HepG2 (cell line): ENCODE data around the gene IQCE. TPM values are rescaled to one million over a fixed set of nuclear protein-coding genes. Genes with fewer than 3 reads are reported as not detected.

Experiments
- AKAP8 ChIP-seq: sonication (generic); formaldehyde crosslinking; IDR thresholded peaks from 2 replicates; pipeline ENCODE4 v1.5.1; 2020; ENCODE audit warnings: mild to moderate bottlenecking, missing genetic modification reagents
- EZH2 ChIP-seq: conservative IDR thresholded peaks from 2 replicates; pipeline ENCODE4 v1.6.1; 2012; ENCODE audit warnings: mild to moderate bottlenecking, low read depth, low read length, moderate library complexity
- FIP1L1 ChIP-seq: fragments of 200-400 bp; formaldehyde crosslinking; IDR thresholded peaks from 2 replicates; pipeline ENCODE4 v1.6.1; 2018; ENCODE audit warnings: low read depth, mild to moderate bottlenecking, low read length, moderate library complexity, borderline replicate concordance; ENCODE audit not compliant: insufficient read depth
- KDM2A ChIP-seq: sonication (generic); formaldehyde crosslinking; IDR thresholded peaks from 2 replicates; pipeline ENCODE4 v1.4.0; 2020; ENCODE audit warnings: low read depth, missing genetic modification reagents, borderline replicate concordance
- NFAT5 ChIP-seq: sonication (generic); formaldehyde crosslinking; IDR thresholded peaks from 2 replicates; pipeline ENCODE4 v1.4.0; 2020; ENCODE audit warnings: missing genetic modification reagents
- PBX3 ChIP-seq: sonication (generic); formaldehyde crosslinking; IDR thresholded peaks from 2 replicates; pipeline ENCODE4 v1.8.1; 2023; ENCODE audit warnings: missing genetic modification reagents, inconsistent platforms, borderline replicate concordance
- SMARCC2 ChIP-seq: fragments of 450-650 bp; IDR thresholded peaks from 2 replicates; pipeline ENCODE4 v1.6.1; 2017; ENCODE audit warnings: antibody characterized with exemption, mild to moderate bottlenecking
- SP140L ChIP-seq: sonication (generic); formaldehyde crosslinking; IDR thresholded peaks from 2 replicates; pipeline ENCODE4 v1.4.0; 2020; ENCODE audit warnings: missing genetic modification reagents, borderline replicate concordance
- SPEN ChIP-seq: sonication (generic); formaldehyde crosslinking; IDR thresholded peaks from 2 replicates; pipeline ENCODE4 v1.5.1; 2020; ENCODE audit warnings: low read depth, mild to moderate bottlenecking, missing genetic modification reagents
- SYNCRIP ChIP-seq: fragments of 200-400 bp; formaldehyde crosslinking; IDR thresholded peaks from 2 replicates; pipeline ENCODE4 v1.6.1; 2018; ENCODE audit warnings: mild to moderate bottlenecking, low read depth, low read length; ENCODE audit not compliant: insufficient read depth
- XRCC5 ChIP-seq: fragments of 200-400 bp; formaldehyde crosslinking; optimal IDR thresholded peaks from 2 replicates; pipeline ENCODE3; 2017; ENCODE audit warnings: mild to moderate bottlenecking, low read length
- ZBTB10 ChIP-seq: sonication (generic); formaldehyde crosslinking; IDR thresholded peaks from 2 replicates; pipeline ENCODE4 v1.4.0; 2020; ENCODE audit warnings: missing genetic modification reagents, borderline replicate concordance
- ZFP90 ChIP-seq: sonication (generic); formaldehyde crosslinking; IDR thresholded peaks from 2 replicates; pipeline ENCODE4 v1.8.0; 2022; ENCODE audit warnings: missing genetic modification reagents, mild to moderate bottlenecking, inconsistent platforms, borderline replicate concordance
- ZNF224 ChIP-seq: sonication (generic); formaldehyde crosslinking; IDR thresholded peaks from 2 replicates; pipeline ENCODE4 v1.5.0; 2020; ENCODE audit warnings: mild to moderate bottlenecking, missing genetic modification reagents
- ZNF572 ChIP-seq: sonication (generic); formaldehyde crosslinking; IDR thresholded peaks from 2 replicates; pipeline ENCODE4 v1.5.1; 2020; ENCODE audit warnings: mild to moderate bottlenecking, missing genetic modification reagents
- ZNF773 ChIP-seq: sonication (generic); formaldehyde crosslinking; IDR thresholded peaks from 2 replicates; pipeline ENCODE4 v1.4.0; 2020; ENCODE audit warnings: missing genetic modification reagents, borderline replicate concordance
- ZSCAN21 ChIP-seq: sonication (generic); formaldehyde crosslinking; IDR thresholded peaks from 2 replicates; pipeline ENCODE4 v1.8.0; 2022; ENCODE audit warnings: mild to moderate bottlenecking, missing genetic modification reagents, moderate library complexity, borderline replicate concordance
- polyA plus RNA-seq, 8 experiments: library from polyadenylated mRNA; depleted of rRNA in 3 of 8; stranded (reverse) in 7 of 8; unstranded in 1 of 8; fragments of >200 nt; fragmentation: Illumina TruSeq in 4 of 8; extraction: Trizol in 4 of 8; gene quantifications; 2 replicates each; pipeline versions ENCODE4 v1.2.1 to v1.2.3, GENCODE V29; 2011 to 2016; ENCODE audit warnings: low read depth in 4 of 8, missing spikeins in 1 of 8, mixed read lengths in 1 of 8; ENCODE audit not compliant: insufficient read depth in 1 of 8
- total RNA-seq, 5 experiments: library from RNA; depleted of rRNA; stranded (reverse); fragments of >200 nt; fragmentation: Illumina TruSeq; extraction: Trizol; gene quantifications; 2 replicates each; pipeline ENCODE4 v1.2.3, GENCODE V29; 2016; ENCODE audit warnings: low read depth in 1 of 5

IQCE gene
- total and polyA plus RNA-seq, 2 of the 13 experiments (the other 11 are each of a cell fraction or from before 2014, with no cell fraction given), result 1.5 to 2.5 TPM

GRCh38 chr7:2558629-2559282, at the start of gene IQCE (continued):
- no peak for TF ChIP-seq NFAT5 (CRISPR knock-in tag)
- TF ChIP-seq EZH2, result no peak
- no peak for TF ChIP-seq XRCC5
- peak; percentile 55; the same call in 1 of the 2 replicates for TF ChIP-seq ZSCAN21 (CRISPR knock-in tag)
- TF ChIP-seq ZBTB10, result no peak
- no peak; the same call in 1 of the 2 replicates for TF ChIP-seq ZNF773 (CRISPR knock-in tag)
- TF ChIP-seq SPEN, result peak; percentile 60
- no peak for TF ChIP-seq ZFP90
- no peak for TF ChIP-seq FIP1L1
- TF ChIP-seq KDM2A (CRISPR knock-in tag), result peak; percentile 37; the same call in 1 of the 2 replicates
- TF ChIP-seq SYNCRIP, result no peak
- TF ChIP-seq AKAP8 (CRISPR knock-in tag), result no peak
- no peak for TF ChIP-seq ZNF572 (CRISPR knock-in tag)
- TF ChIP-seq SP140L (CRISPR knock-in tag), result no peak
- no peak for TF ChIP-seq ZNF224 (CRISPR knock-in tag)
- TF ChIP-seq SMARCC2, result no peak
- TF ChIP-seq PBX3 (CRISPR knock-in tag), result no peak
